ENCODE results near the gene CGB2.
"Not testable (repeated sequence)": the region's sequence is repeated elsewhere in the genome, so short reads cannot be mapped to it uniquely, and the experiment has no call there.

CGB2 gene

DNA sequence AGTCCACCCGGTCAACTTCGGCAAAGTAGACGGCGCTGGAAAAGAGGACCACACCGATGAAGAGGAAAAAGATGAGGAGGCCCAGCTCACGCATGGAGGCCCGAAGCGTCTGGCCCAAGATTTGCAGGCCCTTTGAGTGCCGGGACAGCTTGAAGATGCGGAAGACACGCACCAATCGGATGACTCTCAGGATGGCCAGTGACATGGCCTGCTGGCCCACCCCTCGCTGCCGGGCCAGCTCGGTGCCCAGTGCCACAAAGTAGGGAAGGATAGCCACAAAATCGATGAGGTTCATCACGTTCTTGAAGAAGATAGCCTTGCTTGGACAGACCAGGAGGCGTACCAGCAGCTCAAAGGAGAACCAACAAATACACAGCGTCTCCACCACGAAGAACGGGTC lies 38.7 kb downstream of the CGB2 start:
- no peak for DNase-seq

DNA sequence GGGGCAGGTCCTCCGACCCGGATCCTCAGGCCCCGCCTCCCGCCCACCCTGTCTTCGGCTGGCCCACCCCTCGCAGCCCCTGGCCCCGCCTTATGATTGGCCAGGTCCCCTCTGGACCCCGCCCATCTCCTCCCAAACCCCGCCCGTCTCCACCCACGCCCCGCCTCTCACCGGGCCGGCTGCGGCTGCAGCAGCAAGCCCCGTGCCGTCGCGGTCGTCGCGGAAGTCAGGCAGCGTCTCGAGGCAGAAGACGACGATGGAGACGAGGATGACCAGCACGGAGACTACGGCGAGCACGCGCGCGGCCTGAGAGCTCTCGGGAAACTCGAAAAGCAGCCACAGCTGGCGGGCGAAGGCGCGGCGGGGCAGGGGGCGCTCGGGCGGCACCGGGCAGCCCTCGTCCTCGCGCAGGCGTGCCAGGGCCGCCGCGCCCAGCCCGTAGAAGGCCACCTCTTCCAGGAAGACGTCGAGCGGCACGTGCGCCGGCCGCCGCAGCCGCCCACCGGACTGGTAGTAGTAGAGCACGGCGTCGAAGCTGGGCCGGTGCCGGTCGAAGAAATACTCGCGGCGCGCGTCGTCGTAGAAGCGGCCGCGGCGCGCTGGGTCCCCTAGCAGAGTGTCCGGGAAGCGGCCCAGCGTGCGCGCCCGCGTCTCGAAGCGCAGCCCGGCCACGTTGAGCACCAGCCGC lies 40.3 kb downstream of the CGB2 start:
- DNase-seq: peak; percentile 32

DNA sequence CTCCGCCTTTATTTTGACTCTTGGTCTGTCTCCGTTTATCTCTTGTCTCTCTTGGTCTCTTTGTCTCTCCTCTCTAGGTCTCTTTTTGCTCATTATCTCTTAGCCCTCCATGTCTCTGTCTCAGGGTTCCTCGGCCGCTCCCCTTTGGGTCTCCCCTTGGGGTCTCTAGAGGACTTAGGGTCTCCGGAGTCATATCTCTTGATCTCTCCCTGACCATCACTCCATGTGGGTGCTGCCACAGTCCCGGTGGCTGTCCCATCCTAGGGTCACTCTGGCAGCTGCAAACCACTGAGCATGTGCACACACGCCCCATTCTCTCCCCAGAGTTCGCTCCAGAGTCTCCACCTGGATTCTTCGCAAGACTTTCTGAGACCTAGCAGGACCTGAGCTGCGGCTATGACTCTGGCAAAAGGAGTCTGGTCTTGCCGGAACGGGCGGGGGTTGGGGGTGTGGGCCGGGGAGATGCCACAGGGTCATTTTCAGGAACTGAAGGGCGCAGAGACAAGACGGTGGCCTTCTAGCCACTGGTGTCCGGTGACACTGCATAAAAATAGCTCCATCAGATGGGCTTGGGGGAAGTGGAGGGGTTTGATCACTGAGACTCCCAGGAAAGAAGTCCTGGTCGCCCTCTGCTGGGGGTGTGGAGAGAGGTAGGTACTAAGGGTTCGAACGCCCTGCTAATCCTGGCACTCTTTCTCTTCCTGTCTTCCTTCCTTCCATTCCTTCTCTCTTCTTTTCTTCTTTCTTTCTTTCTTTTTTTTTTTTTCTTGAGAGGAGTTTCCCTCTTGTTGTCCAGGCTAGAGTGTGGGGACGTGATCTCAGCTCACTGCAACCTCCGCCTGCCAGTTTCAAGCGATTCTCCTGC lies 42.1 kb downstream of the CGB2 start:
- DNase-seq: no peak

DNA sequence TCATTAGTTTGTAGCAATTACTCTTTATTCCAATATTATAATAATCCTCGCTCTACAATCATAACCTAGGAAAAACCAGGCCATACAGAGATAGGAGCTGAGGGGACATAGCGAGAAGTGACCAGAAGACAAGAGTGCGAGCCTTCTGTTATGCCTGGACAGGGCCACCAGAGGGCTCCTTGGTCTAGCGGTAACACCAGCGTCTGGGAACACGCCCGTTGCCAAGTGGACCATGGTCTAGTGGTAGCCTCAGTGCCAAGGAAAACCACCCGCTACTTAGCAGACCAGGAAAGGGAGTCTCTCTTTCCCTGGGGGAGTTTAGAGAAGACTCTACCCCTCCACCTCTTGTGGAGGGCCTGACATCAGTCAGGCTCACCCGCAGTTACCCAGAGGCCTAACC lies 43.2 kb downstream of the CGB2 start:
- not testable (repeated sequence) for DNase-seq

DNA sequence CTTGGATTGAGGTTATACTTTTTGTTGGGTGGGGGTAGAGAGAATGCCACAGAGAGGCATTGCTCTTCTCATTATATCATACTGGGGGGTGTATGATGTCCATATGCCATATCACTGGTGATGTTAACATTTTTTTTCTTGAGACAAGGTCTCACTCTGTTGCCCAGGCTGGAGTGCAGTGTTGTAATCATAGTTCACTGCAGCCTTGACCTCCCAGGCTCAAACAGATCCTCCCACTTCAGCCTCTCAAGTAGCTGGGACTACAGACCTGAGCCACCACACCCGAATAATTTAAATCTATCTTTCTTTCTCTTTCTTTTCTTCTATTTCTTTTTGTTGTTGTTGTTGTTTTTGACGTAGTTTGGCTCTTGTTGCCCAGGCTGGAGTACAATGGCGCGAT lies 48.7 kb downstream of the CGB2 start:
- DNase-seq: no peak

DNA sequence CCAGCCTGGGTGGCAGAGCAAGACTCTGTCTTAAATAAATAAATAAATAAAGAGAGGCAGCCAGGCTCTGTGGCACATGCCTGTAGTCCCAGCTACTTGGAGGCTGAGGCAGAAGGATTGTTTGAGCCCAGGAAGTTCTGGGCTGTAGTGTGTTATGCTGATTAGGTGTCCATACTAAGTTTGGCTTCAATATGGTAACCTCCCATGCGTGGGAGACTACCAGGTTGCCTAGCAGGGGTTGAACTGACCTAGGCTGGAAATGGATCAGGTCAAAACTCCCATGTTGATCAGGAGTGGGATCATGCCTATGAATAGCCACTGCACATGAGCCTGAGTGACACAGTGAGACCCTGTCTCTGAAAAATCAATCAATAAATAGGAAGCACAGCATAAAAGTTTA lies 49.6 kb downstream of the CGB2 start:
- no peak for DNase-seq
